ENCODE data around the gene MCOLN1. TPM values are rescaled to one million over a fixed set of nuclear protein-coding genes. Genes with fewer than 3 reads are reported as not detected.

MCOLN1 gene
- total and polyA plus RNA-seq, 11 donors = 12.1 to 49.7 (median 21.0) TPM

DNA sequence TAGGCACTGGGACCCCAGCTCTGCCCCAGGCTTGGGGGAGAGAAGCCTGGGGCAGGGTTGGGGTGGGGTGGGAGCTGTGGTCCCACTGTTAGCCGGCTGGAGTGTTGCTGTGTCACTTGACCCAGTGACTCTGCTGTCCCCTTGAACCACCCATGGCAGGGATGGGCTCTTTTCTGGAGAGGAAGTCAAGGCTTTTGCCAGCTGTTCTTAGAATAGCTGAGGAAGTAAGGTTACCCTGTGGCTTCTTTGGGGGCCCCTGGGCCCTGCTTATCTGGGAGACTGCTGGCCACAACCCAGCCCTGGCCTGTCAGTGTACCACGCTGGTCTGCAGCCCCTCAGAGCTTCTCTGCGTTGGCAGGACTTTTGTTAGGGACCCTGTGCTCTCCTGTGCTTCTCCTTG, 22.2 kb downstream of the MCOLN1 start:
- Histone ChIP-seq H3K4me1 (peaks cover 0 to 32% (median 0%) of the 10 kb centered on the region in 12 donors), H3K36me3 (peaks cover 0 to 63% (median 52%) of the 10 kb centered on the region in 9 donors), H3K9me3 (no peaks in the 10 kb centered on the region), H3K27me3 (no peaks in the 10 kb centered on the region), H3K4me3 (peak overlapping the region in 1 of 12 donors; percentile 1), H3K27ac (peak overlapping the region in 3 of 12 donors; percentile 28 to 89 (median 30))
- DNase-seq (no peak), ATAC-seq (peak in 3 of 4 donors; percentile 22 to 47 (median 30))
- intact Hi-C loops (cut with DNase I) = no loop called here
- WGBS, 4 donors = 67 to 87% (median 78%) methylated on average over 3 of the region's 3 CpGs
- TF ChIP-seq, protein P1, sequence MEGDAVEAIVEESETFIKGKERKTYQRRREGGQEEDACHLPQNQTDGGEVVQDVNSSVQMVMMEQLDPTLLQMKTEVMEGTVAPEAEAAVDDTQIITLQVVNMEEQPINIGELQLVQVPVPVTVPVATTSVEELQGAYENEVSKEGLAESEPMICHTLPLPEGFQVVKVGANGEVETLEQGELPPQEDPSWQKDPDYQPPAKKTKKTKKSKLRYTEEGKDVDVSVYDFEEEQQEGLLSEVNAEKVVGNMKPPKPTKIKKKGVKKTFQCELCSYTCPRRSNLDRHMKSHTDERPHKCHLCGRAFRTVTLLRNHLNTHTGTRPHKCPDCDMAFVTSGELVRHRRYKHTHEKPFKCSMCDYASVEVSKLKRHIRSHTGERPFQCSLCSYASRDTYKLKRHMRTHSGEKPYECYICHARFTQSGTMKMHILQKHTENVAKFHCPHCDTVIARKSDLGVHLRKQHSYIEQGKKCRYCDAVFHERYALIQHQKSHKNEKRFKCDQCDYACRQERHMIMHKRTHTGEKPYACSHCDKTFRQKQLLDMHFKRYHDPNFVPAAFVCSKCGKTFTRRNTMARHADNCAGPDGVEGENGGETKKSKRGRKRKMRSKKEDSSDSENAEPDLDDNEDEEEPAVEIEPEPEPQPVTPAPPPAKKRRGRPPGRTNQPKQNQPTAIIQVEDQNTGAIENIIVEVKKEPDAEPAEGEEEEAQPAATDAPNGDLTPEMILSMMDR (IDR thresholded peaks at IDR 0.05) = no peak
- TF ChIP-seq POLR2A (IDR thresholded peaks at IDR 0.05) = no peak

DNA sequence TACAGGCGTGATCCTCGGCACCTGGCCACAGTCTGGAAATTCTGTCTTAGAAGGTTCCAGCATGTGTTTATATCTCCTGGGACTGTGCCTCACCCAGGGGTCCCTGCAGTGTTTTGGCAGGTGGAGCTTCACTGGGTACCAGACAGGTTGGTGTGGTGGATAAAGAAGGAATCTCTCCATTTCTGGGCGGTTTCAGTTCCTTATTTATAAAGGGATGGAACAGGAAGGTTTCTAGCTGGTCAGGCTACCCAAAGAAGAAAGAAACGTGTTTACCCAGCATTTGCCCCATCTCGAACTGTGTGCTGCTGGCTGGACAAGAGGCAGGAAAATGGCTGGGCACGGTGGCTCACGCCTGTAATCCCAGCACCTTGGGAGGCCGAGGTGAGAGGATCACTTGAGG, 22.9 kb downstream of the MCOLN1 start:
- intact Hi-C loops (cut with DNase I) = no loop called here
- H3K36me3 ChIP-seq = peaks cover 0 to 63% (median 46%) of the 10 kb centered on the region in 9 donors
- H3K27me3 ChIP-seq = no peaks in the 10 kb centered on the region
- ATAC-seq (no peak), DNase-seq (no peak)
- H3K4me1 ChIP-seq = peaks cover 0 to 32% (median 0%) of the 10 kb centered on the region in 12 donors
- peak overlapping the region in 1 of 12 donors; percentile 89 for H3K27ac ChIP-seq
- 90 to 93% (median 92%) methylated on average over 7 to 8 of the region's 8 CpGs for WGBS, 4 donors
- no peak overlapping the region for H3K4me3 ChIP-seq
- no peaks in the 10 kb centered on the region for H3K9me3 ChIP-seq
- TF ChIP-seq, protein P1 (IDR thresholded peaks at IDR 0.05) = no peak
- no peak for TF ChIP-seq POLR2A (IDR thresholded peaks at IDR 0.05)

DNA sequence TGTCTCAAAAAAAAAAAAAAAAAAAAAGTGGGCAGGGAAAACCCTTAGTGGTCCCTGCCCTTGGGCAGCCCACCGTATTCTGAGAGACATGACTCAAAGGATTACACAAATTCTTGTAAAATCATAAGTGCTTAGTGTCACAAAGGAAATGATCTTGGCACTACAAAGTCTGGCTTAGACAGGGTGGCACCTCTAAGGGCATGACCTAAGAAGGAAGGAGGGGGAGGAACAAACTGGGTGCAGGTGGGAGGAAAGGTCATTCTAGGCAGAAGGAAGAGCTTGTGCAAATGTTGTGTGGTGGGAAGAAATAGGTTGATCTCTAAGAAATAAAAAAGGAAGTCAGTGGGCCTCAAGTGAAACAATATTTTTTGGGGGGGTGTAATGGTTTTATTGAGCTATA, 23.5 kb downstream of the MCOLN1 start:
- Histone ChIP-seq H3K36me3 (peaks cover 0 to 63% (median 40%) of the 10 kb centered on the region in 9 donors), H3K4me3 (no peak overlapping the region), H3K27me3 (no peaks in the 10 kb centered on the region), H3K4me1 (peaks cover 0 to 32% (median 0%) of the 10 kb centered on the region in 12 donors), H3K27ac (peak overlapping the region in 1 of 12 donors; percentile 89), H3K9me3 (no peaks in the 10 kb centered on the region)
- intact Hi-C loops (cut with DNase I) = no loop called here
- ATAC-seq = no peak
- 80 to 92% (median 87%) methylated on average over 1 of the region's 1 CpG for WGBS, 4 donors
- DNase-seq = no peak
- TF ChIP-seq POLR2A (IDR thresholded peaks at IDR 0.05) = no peak
- TF ChIP-seq, protein P1 (IDR thresholded peaks at IDR 0.05) = no peak

DNA sequence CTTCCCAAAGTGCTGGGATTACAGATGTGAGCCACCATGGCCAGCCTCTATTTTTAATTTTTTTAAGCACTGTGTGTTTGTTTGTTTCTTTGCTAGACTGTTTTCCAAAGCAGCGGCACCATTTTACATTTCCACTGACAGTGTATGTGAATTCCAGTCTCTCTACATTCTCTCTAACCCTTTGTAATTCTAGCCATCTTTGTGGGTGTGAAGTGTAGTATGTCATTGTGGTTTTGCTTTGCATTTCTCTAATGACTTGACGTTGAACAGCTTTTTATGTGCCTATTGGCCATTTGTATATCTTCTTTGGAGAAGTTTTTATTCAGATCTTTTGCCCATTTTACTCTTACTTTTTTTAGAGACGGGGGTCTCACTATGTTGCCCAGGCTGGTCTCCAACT, 24.7 kb downstream of the MCOLN1 start:
- Histone ChIP-seq H3K36me3 (peaks cover 0 to 60% (median 31%) of the 10 kb centered on the region in 9 donors), H3K9me3 (no peaks in the 10 kb centered on the region), H3K4me1 (peaks cover 0 to 32% (median 0%) of the 10 kb centered on the region in 12 donors), H3K27me3 (no peaks in the 10 kb centered on the region), H3K4me3 (no peak overlapping the region), H3K27ac (no peak overlapping the region)
- DNase-seq (no peak), ATAC-seq (no peak)
- TF ChIP-seq POLR2A (IDR thresholded peaks at IDR 0.05) = no peak
- TF ChIP-seq, protein P1 (IDR thresholded peaks at IDR 0.05) = no peak
- intact Hi-C loops (cut with DNase I) = no loop called here
- WGBS, 4 donors = 86 to 91% (median 89%) methylated on average over 3 of the region's 3 CpGs
